HG03558 (cell line): ENCODE measurements around the gene BNC2.

Experiments used
- ATAC-seq: cut with Tn5 transposase; IDR thresholded peaks from one replicate; pipeline ENCODE4 v1.9.1; 2021; ENCODE audit warnings: moderate number of reproducible peaks; ENCODE audit not compliant: unreplicated experiment; ENCODE audit errors: extremely low read depth

BNC2 gene

GRCh38 chr9:16718952-16719351 is 151.5 kb downstream of the BNC2 start:
- ATAC-seq: no peak

- no peak for ATAC-seq
Measured at GRCh38 chr9:16718296-16718695, 152.2 kb downstream of the BNC2 start.

- no peak for ATAC-seq
Measured at GRCh38 chr9:16716601-16717000, 153.9 kb downstream of the BNC2 start.

DNA sequence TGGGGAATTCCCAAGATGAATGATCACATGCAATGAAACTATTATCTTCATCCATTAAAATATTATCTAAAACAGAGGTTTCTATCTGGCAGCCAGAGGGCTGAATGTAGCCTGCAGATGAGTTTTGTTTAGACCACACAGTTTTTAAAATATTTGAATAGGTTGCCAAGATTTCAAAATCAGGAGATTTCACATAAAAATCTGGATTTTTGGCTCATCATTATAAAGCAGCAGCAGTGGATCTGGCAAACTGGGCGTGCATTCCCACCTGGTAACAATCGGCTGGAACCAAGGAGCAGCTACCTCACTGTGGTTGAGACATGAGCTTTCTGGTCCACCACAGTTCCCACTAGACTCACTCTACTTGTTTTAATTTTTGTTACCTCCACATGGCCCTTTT is 155.1 kb downstream of the BNC2 start:
- ATAC-seq: no peak

DNA sequence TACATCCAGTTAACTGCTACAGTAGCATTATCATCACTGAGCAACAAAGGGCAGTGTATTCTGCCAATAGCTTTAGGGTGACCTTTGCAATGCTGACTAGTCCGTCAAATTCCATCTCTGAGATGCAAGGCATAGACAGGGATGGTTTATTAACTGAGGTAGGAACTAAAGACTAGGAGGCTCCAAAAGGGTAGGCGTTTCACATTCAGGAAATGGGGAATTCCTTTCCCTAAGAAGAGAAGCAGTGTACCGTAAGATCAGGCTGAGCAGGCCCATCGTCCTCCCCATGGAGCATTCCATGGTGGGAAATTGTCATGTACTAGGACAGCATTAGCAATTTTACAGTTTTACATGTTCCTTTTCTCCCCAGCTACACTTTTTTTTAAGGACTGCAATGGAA is 157.7 kb downstream of the BNC2 start:
- no peak for ATAC-seq

DNA sequence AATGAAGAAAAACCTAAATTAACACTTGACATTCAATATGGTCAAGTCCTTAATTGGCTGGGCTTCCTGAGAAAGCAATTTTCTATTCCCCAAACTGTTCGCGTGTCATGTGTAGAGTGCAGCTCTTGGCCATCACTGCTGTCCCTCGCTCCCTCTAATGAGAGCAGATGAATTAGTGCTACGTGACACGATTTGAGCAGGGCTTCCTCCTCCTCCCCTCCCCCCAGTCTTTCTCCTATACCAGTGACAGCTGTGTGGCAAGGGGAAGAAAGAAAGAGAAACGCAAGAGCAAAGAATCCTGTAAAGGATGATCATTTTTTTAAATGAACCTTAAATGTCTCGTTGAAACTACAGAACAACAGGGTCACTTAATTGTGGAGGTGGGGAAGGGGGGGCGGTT is 159.6 kb downstream of the BNC2 start:
- no peak for ATAC-seq

DNA sequence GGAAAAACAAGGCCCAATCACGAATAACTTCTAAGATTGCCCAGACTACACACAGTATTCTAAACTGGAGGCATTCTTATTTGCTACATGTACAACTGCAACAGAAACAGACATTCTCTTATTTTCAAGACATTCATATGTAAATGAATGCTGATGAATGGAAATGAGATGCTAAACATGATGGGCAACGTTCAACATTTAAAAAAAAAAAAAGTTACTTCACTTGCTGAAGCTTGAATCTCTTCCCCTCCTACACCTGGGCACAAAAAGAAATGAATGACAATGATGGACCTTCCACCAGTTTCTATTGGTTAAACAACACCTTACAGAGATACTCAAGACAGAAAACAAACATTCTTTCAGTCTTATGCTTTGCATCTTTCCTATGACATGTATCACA is 160.5 kb downstream of the BNC2 start:
- no peak for ATAC-seq

GRCh38 chr9:16708656-16709435 is 161.6 kb downstream of the BNC2 start:
- no peak for ATAC-seq

- ATAC-seq: no peak
Measured at GRCh38 chr9:16705111-16705604, 165.3 kb downstream of the BNC2 start.

DNA sequence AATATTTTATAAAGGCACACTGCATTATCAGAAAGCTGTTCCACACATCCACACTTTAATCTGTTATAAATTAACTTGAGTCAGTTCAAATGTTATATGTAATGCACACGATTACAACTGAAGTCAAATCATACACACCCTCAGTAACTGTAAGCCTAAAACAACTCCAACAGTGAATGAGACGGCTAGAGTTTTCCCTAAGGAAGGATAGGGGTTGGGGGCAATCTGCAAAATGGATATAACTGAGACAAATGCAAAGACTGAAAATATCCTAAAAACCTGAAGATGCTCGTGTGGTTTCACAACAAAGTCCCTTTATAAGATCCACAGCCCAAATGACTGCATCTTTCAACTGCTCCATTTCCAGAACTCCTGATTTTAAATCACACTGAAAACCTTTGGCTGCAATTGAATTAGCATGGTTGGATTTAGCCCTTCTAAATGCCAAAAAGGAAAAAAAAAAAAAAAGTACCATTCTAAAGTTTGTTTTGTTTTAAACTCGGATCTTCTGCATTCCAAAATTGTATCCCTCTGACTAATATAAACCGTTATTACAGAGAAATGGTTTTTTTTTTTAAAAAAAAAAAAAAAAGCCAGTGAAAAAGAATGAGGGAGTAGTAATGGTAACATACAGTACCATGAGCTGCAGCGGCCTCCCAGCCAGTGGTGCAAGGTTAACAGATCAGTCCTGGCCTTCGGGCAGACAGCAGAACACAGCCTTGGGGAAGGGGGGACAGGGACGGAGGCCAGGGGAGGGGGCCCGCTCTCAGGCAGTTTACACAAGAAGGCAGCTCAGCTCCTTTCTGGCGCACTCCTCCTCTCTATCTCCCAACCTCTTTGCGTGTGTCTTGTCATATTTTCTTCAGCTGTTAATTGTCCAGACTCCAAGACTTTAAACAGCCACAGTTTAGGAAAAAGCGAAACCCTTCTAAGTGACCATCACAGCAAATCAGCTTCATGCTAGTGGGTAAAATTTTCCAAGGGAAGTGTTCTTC is 166.1 kb downstream of the BNC2 start:
- ATAC-seq: no peak

- no peak for ATAC-seq
Measured at GRCh38 chr9:16701347-16701746, 169.1 kb downstream of the BNC2 start.

GRCh38 chr9:16693616-16694015 is 176.9 kb downstream of the BNC2 start:
- no peak for ATAC-seq

- no peak for ATAC-seq
Measured at GRCh38 chr9:16690628-16691027, 179.8 kb downstream of the BNC2 start.

DNA sequence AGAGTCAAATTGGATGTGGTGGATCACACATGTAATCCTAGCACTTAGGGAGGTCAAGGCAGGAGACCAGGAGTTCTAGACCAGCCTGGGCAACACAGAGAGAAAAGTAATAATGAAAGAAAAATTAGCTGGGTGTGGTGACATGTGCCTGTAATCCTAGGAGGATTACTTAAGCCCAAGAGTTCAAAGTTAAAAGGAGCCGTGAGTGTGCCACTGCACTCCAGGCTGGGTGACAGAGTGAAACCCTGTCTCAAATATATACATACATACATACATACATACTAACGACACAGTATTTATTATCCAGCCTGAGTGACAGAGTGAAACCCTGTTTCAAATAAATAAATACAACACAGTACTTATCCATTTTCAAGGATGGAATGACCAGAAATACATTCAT is 180.3 kb downstream of the BNC2 start:
- no peak for ATAC-seq

DNA sequence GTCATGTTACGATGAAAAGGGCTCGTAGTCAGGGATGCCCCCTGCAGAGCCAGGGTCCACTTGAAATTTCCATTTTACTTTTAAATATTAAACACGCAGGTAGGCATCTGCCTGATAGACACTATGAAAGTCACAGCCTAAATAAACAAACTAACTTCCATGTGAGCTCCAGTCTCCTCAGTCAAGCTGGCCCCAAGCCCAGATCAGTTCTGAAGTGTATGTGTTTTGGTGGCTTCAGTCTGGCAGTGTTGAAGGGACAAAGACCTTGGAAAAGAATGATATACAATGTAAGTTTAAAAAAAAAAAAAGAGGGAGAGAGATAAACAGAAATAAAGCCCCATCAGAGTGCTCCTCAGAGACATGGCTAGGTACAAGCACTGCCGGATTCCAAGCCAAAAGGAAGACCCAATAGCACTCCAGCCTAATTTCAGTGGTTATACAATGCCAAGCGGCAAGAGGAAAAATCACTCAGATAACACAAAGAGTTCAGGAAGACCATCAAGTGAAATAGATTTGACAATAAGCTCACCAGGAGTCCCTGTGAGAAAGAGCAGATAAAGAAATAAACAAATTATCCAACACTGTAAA is 181.0 kb downstream of the BNC2 start:
- no peak for ATAC-seq

DNA sequence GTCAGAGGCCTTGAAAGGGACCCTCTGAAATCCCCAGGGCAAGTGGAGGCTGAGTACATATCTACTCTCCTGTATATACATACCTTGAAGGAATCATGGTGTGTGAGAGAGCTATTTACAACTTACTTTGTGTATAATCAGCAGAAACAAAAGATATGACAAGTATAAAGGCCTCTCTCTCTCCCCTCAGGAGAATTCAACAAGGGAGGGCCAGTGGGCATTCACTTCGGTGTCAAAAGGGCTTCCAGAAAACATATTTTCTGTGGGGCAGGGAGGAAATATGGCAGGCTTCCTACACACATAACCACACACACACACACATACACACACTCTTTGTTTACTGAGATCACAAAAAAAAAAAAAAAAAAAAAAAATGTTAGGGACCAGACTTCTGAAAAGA is 181.7 kb downstream of the BNC2 start:
- no peak for ATAC-seq

DNA sequence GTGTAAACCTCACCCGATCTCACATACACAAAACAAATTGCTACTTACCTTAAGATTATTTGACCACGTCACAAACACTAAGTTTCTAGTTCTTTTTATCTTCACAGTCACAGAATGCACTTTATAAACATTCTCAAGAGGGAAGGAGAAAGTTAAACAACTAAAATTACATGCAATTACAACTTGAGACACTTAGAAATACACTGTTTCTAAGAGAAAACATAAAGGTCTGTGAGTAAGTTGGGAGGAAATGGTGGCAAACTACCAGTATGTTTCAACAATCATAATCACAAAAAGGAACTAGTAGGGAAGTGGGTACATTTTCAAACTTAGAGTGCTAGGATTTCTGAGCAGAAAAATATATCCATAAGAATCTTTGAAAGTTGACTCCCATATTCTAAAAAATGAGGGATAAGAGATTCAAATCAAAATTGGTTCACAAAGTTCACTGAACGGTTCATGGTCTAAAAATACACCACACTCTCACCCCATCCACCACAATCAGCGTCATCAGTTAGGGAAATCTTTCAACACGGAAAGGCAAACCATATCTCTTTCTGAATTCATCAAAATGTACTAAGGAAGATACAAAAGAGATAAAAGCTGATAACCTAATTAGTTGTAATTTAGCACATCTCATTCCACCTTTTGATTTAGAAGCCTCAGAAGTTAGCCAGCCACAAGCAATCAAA is 182.6 kb downstream of the BNC2 start:
- ATAC-seq: no peak

DNA sequence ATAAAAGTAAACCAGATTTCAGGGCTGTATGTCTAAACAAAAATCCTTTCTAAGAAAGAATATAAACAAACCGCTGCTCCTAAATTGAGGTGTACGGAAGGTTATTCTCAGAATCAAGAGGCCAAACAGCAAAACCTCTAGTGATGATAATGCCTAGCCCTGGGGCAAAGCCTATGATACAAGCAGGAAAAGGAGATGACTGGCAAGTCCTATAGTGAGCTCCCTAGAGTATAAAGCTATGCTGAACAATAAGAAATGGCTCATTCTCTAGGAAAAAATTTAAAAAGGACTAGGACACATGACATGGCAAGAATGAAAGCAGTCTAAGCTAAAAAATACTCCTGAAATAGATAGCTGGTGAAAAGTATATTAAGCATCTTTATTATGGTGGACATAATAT is 187.1 kb downstream of the BNC2 start:
- ATAC-seq: no peak

GRCh38 chr9:16682273-16682672 is 188.2 kb downstream of the BNC2 start:
- ATAC-seq: no peak

DNA sequence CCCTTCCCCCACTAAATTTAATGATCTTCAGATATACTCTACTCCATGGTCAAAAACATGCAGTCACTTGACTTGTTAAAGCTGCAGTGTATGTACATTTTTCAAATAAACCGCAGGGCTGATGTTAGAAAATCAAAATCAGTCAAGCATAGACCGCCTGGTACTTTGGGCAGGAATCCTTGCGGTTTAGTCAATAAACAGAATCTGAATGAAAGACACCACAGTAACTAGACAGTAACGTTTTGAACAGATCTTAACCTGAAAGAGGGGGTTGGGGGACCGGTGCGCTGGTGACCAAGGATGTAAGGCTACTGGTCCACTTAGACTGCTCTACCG is 188.8 kb downstream of the BNC2 start:
- no peak for ATAC-seq
